Hematopoietic multipotent progenitor cell treated with erythropoietin and hydrocortisone succinate and interleukin-3 and kit ligand, for 15 days (in vitro differentiated cells): ENCODE data around the gene CYRIA.

Source experiments
- DNase-seq: peaks from one replicate; pipeline ENCODE4 v3.0.0-alpha.2; 2015; ENCODE audit warnings: low spot score

The CYRIA gene

GRCh38 chr2:16669388-16669787 is 3.8 kb upstream of the CYRIA start:
- no peak for DNase-seq

GRCh38 chr2:16666449-16666801 is 791 bp upstream of the CYRIA start:
- DNase-seq: no peak

- DNase-seq: no peak
Observed at GRCh38 chr2:16664809-16665747, 556 bp downstream of the CYRIA start.

DNA sequence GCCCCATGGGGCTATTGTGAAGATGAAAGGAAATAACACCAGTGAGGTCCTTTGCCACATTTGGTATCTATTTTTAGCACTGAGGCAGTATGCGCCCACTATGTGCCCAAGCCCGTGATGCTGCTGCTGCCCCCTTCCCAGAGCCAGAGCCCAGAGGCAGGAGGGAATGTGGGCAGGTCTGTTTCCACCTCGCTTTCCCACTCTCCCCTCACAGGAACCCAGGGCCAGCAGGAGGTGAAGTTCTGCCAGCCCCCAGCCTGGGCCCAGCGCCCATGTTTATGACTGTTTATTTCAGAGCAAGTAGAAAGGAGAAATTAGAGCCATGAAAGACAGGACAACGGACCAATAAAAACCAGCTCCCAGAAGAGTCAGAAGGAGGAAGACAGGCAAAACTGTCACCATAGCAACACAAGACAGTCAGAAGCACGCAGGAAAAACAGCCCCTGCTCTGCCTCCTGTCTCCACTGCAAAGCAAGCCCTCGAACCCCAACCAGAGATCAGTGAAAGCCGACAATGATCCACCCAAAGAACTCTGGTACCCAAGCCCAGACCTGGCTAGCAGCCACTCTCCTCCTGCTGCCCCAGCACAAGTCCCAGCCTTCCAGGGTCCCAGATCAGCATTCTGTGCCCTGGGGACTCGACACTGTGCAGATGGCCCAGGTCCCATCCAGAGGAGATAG is 1.4 kb downstream of the CYRIA start:
- DNase-seq: no peak

GRCh38 chr2:16663121-16663905 is 2.3 kb downstream of the CYRIA start:
- DNase-seq: no peak

DNA sequence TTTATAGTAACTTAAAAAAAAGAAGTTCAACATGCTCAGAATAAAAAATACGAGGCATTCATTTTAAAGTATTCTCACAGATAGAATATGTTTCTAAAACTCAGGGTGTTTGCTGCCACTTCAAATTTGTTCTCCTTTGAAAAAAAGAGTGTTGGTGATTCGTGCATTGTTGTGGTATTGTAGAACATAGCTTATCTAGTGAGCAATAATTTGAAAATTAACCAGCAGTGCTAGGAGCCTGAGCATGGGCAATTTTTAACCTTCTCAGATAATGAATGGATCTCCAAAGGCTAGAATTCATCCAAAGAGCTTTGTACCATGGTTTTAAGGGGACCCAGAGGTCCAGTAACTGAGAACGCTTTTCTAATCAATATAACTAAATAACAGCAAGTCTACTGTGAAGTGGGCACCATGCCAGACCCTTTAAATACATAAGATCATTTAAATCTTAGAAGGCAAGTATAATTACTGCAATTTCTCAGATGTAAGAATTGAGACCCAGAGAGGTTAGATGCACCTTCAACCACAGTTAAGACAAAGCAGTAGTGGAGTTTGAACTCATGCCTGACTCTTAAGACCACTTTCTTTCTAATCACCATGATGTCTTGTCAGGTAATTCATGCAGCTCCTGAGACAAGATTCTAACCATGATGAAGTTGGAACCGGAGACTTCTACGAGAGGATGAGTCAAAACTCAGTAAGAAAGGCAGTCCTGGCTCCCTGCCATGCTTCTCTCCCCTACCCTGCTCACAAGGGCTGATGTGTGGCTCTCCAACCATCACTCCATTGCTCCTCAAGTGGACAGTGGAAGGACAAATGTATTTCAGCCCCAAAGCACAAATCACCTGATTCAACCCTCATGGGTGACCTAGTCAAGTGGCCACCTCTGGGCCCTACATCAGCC is 3.4 kb downstream of the CYRIA start:
- DNase-seq: no peak

DNA sequence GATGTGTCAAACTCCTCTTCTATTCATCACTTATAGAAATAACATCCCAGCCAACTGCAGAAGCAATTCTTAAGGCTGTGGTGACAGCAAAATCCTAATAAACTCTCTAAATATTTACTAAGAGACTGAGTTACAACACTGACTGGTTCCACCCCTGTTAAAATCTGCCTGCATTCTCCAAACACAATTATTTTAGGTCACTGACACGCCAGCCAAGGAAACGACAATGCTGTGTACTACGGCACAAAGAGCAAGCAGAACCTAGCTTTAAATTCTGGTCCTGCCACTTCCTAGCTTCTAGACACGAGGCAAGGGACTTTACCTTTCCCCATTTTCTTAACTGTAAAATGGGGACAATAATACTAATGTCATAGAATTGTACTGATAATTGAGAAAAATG is 4.1 kb downstream of the CYRIA start:
- no peak for DNase-seq

DNA sequence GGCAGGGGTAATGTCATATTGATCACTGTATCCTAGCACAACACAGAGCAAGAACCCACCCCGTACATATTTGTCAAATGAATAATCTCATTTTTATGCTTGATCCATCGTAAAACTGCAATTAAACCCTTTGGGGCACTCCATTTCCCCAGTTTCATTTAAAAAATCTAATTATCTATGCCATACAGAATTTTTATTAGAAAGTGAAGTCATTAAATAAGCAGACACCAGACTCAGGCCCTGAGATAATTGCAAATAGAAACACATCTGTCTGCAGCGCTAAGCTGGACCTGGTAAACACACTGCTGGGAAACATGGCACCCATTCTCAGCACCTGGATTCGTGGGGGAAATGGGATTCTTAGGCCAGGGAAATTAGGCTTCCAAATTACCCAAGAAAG is 5.1 kb downstream of the CYRIA start:
- DNase-seq: no peak

DNA sequence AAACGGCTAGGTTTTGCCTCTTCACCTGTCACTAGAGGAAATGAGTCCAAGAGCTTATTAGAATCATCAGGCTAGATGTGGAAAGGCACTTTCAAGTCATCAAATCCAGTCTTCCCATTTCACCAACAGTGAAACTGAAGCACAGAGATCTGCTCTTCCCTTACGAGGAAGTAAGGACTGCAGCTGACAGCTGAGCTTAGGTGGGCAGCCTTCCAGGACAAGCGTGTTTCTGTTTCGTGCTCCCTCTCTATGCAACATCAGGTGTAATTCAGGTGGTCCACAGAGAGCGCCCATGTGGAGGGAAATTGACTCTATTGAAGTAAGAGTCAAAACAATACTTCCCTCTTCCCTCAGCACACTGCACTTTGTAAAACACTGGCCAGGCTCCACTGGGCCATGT is 5.5 kb downstream of the CYRIA start:
- DNase-seq: no peak

DNA sequence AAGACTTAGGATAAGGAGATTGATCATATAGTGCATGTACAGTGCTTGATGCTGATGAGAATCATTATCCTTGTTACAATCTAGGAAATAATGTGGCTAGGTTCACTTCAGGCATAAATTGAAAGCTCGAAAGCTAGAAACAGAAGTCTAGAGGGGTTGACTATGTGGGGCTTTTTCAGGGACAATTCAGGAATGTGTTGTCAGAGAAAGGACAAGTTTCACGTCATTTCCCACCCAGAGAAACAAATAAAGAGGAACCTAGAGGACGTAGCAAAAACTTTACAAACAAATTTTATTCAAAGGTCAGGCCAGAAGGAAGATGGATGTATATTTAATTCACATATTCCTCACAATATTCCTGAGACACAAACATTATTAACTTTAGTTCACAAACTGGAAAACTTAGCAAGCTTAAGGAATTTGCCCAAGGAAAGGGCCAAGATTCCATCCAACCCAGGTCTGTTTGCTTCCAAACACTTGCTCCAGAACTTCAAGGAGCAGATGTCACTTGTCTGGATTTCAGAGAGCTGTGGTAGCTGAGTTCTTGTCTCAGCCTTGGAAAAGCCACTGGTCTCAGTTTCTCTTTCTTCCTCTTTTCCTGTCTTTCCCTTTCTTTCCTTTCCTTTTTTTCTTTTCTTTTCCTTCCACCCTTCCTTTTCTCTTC is 7.4 kb downstream of the CYRIA start:
- no peak for DNase-seq

GRCh38 chr2:16657671-16658070 is 8.0 kb downstream of the CYRIA start:
- no peak for DNase-seq

DNA sequence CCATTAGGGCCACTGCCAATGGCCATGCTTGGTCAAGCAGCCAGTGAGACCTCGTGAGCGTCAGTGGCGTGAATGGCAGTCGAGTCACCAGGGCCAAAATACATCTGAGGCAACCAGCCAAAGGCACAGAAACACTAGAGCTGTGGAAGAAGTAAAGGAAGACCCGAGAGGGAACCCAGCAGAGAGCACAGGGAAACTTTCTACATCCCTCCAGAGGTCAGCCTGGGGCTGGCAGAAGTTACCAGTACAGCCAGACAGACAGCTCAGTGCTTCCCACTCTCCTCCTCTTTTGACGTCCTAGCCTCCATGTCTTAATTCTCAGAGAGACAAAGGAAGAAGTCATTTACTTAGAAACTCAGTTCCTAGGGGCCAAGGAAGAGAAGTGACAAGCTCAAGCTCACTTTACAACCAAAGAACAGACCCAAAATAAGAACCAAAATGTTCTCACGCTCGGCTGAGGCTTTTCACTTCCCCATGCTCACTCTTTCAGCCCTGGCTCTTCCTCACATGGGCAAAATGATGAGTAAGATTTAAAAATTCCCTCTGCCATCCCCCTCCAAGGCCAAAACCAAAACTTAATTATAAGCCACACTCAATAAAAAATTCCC is 8.7 kb downstream of the CYRIA start:
- DNase-seq: no peak

GRCh38 chr2:16655905-16656642 is 9.6 kb downstream of the CYRIA start:
- no peak for DNase-seq

DNA sequence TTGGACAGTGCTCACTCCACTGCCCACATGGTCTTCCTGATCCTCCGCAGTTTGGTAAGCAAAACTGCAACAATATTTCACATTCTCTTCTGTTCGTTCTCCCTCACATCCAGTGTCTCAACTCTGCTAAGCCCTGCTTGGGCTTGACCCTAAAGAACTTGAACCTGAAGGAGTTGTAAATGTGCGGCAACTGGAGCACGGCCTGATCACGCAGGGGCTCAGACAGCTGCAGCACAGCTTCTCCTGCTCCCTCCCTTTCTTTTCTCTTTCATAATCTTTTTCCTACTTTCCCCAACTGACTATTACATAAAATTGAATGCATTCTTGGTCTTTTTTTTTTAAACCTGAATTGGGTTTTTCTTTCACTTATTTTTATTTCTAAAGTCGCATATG is 10.2 kb downstream of the CYRIA start:
- no peak for DNase-seq

DNA sequence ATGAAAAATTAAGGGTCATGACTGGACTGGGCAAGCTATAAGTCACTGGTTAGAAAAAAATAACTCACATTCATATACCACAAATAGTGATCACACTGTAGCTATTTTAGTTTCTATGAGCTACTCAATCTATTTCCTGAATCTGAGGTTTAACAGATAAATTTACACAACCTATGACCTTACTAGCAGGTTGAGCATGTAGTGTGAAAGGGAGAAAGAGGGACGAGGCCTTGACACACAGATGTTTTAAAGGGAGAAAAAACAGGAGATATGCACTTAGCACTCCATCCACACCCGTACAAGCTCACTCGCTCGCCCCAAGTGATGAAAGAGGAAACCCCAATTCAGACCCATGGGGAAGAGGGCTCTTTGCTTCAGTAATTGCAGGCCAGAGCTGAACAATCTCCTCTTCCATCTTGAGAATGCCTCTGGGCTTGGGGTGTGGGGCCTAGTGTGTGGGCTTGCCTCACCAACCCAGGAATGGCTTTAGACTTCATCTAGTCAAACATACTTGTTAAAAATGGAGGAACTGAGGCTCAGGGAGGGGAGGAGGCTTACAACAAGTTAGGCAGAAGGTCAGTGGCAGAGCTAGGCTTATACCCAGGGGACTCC is 10.7 kb downstream of the CYRIA start:
- DNase-seq: no peak

DNA sequence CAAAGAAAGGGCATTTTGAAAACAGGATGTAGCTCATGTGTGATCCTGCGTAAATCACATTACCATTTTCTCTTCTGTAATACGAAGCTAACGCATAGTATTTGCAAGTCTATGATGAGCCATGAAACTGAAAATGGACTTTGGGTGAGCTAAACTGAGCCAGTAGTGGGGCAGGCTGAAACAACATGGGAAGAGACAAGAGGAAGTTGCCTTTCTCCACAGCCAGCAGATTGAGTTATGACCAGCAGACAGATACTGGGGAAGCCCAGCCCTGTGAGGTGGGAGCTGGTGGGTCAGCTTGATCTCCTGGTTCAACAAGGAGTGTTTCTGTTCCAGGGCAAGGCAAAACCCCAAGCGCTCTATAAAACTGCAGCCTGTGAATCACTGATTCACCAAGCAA is 11.8 kb downstream of the CYRIA start:
- no peak for DNase-seq

DNA sequence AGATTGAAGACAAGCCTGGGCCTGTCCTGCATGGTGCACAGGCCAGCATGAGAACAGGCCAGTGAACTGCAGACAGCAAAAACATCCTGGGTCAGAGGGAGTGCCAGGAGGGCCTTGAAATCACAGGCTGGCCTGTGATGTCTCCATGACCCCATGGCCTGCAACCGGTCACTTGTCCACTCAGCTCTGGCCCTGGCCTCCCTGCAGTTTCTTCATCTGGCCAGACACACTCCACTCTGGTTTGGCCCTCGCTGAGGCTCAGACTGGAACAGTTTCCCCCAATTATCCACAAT is 12.6 kb downstream of the CYRIA start:
- no peak for DNase-seq

GRCh38 chr2:16652296-16653082 is 13.1 kb downstream of the CYRIA start:
- DNase-seq: no peak
